ENCODE results near the gene GRHL1.

GRCh38 chr2:10041711-10042110 is 90.2 kb downstream of the GRHL1 start:
- TF ChIP-seq JUND (IDR thresholded peaks at IDR 0.05) (no peak), CTCF (IDR thresholded peaks at IDR 0.05) (no peak), EP300 (IDR thresholded peaks at IDR 0.05; ENCODE audit: borderline replicate concordance in 1 of 2, low read depth in 1 of 2, low read length in 1 of 2) (no peak), RCOR1 (IDR thresholded peaks at IDR 0.05; ENCODE audit: low read length) (no peak), GABPA (IDR thresholded peaks at IDR 0.05; ENCODE audit: low read depth) (no peak), TAF1 (IDR thresholded peaks at IDR 0.05; ENCODE audit: borderline replicate concordance, low read depth, low read length) (no peak), PBX3 (IDR thresholded peaks at IDR 0.05) (no peak), TCF12 (IDR thresholded peaks at IDR 0.05) (no peak), POLR2AphosphoS5 (IDR thresholded peaks at IDR 0.05; ENCODE audit: low read depth, low read length) (no peak), IRF3 (IDR thresholded peaks at IDR 0.05; ENCODE audit: low read depth, low read length) (no peak), EZH2phosphoT487 (IDR thresholded peaks at IDR 0.05; ENCODE audit: borderline replicate concordance, low read depth) (no peak)
- TF ChIP-seq, protein P1, sequence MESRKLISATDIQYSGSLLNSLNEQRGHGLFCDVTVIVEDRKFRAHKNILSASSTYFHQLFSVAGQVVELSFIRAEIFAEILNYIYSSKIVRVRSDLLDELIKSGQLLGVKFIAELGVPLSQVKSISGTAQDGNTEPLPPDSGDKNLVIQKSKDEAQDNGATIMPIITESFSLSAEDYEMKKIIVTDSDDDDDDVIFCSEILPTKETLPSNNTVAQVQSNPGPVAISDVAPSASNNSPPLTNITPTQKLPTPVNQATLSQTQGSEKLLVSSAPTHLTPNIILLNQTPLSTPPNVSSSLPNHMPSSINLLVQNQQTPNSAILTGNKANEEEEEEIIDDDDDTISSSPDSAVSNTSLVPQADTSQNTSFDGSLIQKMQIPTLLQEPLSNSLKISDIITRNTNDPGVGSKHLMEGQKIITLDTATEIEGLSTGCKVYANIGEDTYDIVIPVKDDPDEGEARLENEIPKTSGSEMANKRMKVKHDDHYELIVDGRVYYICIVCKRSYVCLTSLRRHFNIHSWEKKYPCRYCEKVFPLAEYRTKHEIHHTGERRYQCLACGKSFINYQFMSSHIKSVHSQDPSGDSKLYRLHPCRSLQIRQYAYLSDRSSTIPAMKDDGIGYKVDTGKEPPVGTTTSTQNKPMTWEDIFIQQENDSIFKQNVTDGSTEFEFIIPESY (IDR thresholded peaks at IDR 0.05; ENCODE audit: borderline replicate concordance, low read depth) = no peak

All from SK-N-SH (cell line).